HL-60 (cell line): ENCODE measurements around the gene SAMM50.

ENCODE experiments used
- DNase-seq, 2 experiments: peaks; one replicate each; pipeline ENCODE4 v3.0.0-alpha.2; 2010 to 2020; ENCODE audit warnings: low read depth in 1 of 2, low spot score in 1 of 2
- H3K27ac ChIP-seq: fragments of 250-450 bp; sonication (Bioruptor Pico); replicated peaks from 2 replicates; pipeline ENCODE4 v1.5.1; 2020; ENCODE audit warnings: mild to moderate bottlenecking, moderate library complexity
- H3K27me3 ChIP-seq: fragments of 250-450 bp; sonication (Bioruptor Pico); 2 replicates; pipeline ENCODE4 v1.5.1; 2021; ENCODE audit warnings: mild to moderate bottlenecking, moderate library complexity; ENCODE audit not compliant: insufficient read depth, poor library complexity, severe bottlenecking
- H3K4me3 ChIP-seq: replicated peaks from 2 replicates; pipeline ENCODE4 v1.5.1; 2011; ENCODE audit warnings: mild to moderate bottlenecking, control low read depth, low read length; ENCODE audit not compliant: insufficient read depth
- CTCF ChIP-seq: IDR thresholded peaks from one replicate; pipeline ENCODE4 v1.5.1; 2011; ENCODE audit warnings: low read length, control low read depth, inconsistent platforms; ENCODE audit not compliant: insufficient read depth
- GABPA ChIP-seq: IDR thresholded peaks from 2 replicates; pipeline ENCODE4 v1.6.1; 2012; ENCODE audit warnings: low read depth
- POLR2AphosphoS5 ChIP-seq: IDR thresholded peaks from 2 replicates; pipeline ENCODE4 v1.6.1; 2012; ENCODE audit warnings: low read depth
- SPI1 ChIP-seq: IDR thresholded peaks from 2 replicates; pipeline ENCODE4 v1.6.1; 2012; ENCODE audit warnings: low read depth, mild to moderate bottlenecking, borderline replicate concordance
- TF ChIP-seq, protein P1 (sequence below): IDR thresholded peaks from 2 replicates; pipeline ENCODE4 v1.6.1; 2012; ENCODE audit warnings: low read depth; ENCODE audit not compliant: insufficient replicate concordance

Gene SAMM50

GRCh38 chr22:43978558-43978957 is 23.3 kb downstream of the SAMM50 start:
- H3K27ac ChIP-seq: no peak overlapping the region
- TF ChIP-seq, protein P1, sequence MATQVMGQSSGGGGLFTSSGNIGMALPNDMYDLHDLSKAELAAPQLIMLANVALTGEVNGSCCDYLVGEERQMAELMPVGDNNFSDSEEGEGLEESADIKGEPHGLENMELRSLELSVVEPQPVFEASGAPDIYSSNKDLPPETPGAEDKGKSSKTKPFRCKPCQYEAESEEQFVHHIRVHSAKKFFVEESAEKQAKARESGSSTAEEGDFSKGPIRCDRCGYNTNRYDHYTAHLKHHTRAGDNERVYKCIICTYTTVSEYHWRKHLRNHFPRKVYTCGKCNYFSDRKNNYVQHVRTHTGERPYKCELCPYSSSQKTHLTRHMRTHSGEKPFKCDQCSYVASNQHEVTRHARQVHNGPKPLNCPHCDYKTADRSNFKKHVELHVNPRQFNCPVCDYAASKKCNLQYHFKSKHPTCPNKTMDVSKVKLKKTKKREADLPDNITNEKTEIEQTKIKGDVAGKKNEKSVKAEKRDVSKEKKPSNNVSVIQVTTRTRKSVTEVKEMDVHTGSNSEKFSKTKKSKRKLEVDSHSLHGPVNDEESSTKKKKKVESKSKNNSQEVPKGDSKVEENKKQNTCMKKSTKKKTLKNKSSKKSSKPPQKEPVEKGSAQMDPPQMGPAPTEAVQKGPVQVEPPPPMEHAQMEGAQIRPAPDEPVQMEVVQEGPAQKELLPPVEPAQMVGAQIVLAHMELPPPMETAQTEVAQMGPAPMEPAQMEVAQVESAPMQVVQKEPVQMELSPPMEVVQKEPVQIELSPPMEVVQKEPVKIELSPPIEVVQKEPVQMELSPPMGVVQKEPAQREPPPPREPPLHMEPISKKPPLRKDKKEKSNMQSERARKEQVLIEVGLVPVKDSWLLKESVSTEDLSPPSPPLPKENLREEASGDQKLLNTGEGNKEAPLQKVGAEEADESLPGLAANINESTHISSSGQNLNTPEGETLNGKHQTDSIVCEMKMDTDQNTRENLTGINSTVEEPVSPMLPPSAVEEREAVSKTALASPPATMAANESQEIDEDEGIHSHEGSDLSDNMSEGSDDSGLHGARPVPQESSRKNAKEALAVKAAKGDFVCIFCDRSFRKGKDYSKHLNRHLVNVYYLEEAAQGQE: no peak
- TF ChIP-seq SPI1 (no peak), POLR2AphosphoS5 (no peak), CTCF (no peak), GABPA (no peak)
- H3K27me3 ChIP-seq: no peaks in the 10 kb centered on the region
- no peak overlapping the region for H3K4me3 ChIP-seq
- DNase-seq: no peak

- no peak for TF ChIP-seq POLR2AphosphoS5
- TF ChIP-seq CTCF: no peak
- TF ChIP-seq SPI1: no peak
- no peak for TF ChIP-seq GABPA
- TF ChIP-seq, protein P1: no peak
- DNase-seq: no peak
Observed at GRCh38 chr22:43980579-43980978, 25.3 kb downstream of the SAMM50 start.

GRCh38 chr22:43980996-43981395 is 25.8 kb downstream of the SAMM50 start:
- no peak for DNase-seq
- Histone ChIP-seq H3K4me3 (no peak overlapping the region), H3K27me3 (no peaks in the 10 kb centered on the region), H3K27ac (no peak overlapping the region)
- TF ChIP-seq GABPA: no peak
- no peak for TF ChIP-seq CTCF
- TF ChIP-seq SPI1: no peak

More at GRCh38 chr22:43980579-43980978, 25.3 kb downstream of the SAMM50 start:
- Histone ChIP-seq H3K27ac (no peak overlapping the region), H3K27me3 (no peaks in the 10 kb centered on the region), H3K4me3 (no peak overlapping the region)

GRCh38 chr22:43983808-43984207 is 28.6 kb downstream of the SAMM50 start:
- H3K27me3 ChIP-seq: no peaks in the 10 kb centered on the region
- TF ChIP-seq CTCF: no peak
- no peak for TF ChIP-seq POLR2AphosphoS5
- no peak for TF ChIP-seq SPI1
- TF ChIP-seq GABPA: no peak
- TF ChIP-seq, protein P1: no peak
- no peak overlapping the region for H3K4me3 ChIP-seq
- H3K27ac ChIP-seq: no peak overlapping the region
- DNase-seq: no peak
